ENCODE results near the gene SYNRG.

The SYNRG gene

DNA sequence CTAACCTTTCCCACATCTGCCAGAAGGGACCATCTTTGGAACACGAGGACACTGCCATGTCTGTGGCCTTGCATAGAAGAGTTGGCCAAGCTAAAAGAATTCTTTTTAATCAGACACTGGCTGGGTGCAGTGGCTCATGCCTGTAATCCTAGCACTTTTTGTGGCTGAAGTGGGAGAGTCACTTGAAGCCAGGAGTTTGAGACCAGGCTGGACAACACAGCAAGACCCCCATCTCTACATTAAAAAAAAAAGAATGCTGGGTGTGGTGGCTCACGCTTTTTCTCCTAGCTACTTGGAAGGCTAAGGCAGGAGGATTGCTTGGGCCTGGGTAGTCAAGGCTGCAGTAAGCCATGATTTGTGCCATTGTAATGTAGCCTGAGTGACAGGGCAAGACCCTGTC, 128.8 kb downstream of the SYNRG start:
- DNase-seq (ENCODE audit: low read depth in 2 of 2) = no peak
- TF ChIP-seq, protein P1, sequence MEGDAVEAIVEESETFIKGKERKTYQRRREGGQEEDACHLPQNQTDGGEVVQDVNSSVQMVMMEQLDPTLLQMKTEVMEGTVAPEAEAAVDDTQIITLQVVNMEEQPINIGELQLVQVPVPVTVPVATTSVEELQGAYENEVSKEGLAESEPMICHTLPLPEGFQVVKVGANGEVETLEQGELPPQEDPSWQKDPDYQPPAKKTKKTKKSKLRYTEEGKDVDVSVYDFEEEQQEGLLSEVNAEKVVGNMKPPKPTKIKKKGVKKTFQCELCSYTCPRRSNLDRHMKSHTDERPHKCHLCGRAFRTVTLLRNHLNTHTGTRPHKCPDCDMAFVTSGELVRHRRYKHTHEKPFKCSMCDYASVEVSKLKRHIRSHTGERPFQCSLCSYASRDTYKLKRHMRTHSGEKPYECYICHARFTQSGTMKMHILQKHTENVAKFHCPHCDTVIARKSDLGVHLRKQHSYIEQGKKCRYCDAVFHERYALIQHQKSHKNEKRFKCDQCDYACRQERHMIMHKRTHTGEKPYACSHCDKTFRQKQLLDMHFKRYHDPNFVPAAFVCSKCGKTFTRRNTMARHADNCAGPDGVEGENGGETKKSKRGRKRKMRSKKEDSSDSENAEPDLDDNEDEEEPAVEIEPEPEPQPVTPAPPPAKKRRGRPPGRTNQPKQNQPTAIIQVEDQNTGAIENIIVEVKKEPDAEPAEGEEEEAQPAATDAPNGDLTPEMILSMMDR (IDR thresholded peaks at IDR 0.05; ENCODE audit: low read depth, low read length) = no peak
- no peak overlapping the region for H3K4me3 ChIP-seq (replicated peaks in 1 of 2; ENCODE audit: low read depth in 2 of 2, low read length in 2 of 2)

DNA sequence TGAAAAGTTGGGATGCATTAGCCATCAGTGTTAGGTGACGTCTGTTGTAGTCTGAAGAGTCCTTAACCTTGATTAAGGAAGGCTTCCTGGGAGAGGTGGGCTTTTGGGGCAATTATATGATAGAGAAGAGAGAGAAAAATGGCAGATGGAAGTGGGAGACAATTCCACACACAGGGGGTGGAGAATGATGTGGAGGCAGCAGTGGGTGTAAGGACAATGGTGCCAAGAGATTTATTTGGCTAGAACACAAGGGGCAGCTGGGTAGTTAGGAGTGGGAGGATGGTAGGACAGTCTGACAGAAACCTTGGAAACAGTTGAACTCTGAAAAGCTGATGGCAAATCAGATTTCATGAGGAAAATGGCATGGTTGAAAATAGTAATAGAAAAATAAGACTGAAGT, 130.2 kb downstream of the SYNRG start:
- DNase-seq (ENCODE audit: low read depth in 2 of 2) = no peak
- TF ChIP-seq, protein P1 (IDR thresholded peaks at IDR 0.05; ENCODE audit: low read depth, low read length) = no peak
- no peak overlapping the region for H3K4me3 ChIP-seq (replicated peaks in 1 of 2; ENCODE audit: low read depth in 2 of 2, low read length in 2 of 2)

DNA sequence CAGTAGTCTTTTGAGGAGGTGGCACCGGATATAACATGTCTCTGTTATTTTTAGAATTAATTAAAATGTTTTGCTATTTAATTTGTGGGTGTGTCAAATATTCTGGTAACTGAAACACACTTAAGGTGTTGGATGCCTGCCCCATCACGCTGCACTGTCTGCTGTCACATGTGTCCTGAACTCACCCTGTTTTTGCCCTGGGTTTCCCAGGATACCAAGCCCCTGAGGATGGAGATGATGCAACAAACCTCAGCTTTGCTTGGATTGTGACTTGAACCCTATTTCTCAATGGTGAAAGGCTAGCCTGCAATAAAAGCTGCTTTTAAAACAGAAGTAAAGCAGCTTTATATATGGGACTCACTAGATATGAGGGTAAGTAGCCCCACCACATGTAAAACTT, 131.0 kb downstream of the SYNRG start:
- TF ChIP-seq, protein P1 (IDR thresholded peaks at IDR 0.05; ENCODE audit: low read depth, low read length) = no peak
- DNase-seq (ENCODE audit: low read depth in 2 of 2) = peak; percentile 79 to 85
- no peak overlapping the region for H3K4me3 ChIP-seq (replicated peaks in 1 of 2; ENCODE audit: low read depth in 2 of 2, low read length in 2 of 2)

DNA sequence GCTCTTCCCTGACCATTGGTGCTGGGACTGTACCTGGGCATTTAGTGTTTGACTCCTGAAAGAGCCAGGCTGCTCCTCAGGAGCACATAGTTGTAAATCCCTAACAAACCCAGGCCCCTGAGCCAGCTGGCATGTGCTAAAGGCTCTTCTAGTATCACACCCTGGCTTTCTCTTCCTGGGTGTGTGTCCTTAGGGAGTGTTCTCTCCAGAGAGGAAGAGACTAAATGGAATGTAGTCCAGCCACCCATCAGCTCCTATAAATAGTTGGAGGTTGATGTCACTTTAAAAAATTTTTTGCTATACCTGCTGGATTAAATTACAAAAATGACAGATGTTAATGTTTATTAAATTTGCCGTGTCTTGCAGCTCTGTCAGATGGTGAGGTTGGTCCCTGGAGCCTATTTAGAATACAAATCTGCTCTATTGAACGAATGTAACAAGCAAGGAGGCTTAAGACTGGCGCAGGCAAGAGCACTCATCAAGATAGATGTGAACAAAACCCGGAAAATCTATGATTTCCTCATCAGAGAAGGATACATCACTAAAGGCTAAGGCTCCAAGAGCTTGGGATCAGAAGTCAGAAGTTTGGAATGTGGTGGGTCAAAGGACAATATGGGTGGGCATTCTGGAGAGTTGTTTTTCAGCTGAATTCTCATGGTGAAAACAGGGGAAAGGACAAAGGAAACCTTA, 132.6 kb downstream of the SYNRG start:
- TF ChIP-seq, protein P1 (IDR thresholded peaks at IDR 0.05; ENCODE audit: low read depth, low read length) = no peak
- DNase-seq (ENCODE audit: low read depth in 2 of 2) = peak; percentile 74 to 87
- no peak overlapping the region for H3K4me3 ChIP-seq (replicated peaks in 1 of 2; ENCODE audit: low read depth in 2 of 2, low read length in 2 of 2)

DNA sequence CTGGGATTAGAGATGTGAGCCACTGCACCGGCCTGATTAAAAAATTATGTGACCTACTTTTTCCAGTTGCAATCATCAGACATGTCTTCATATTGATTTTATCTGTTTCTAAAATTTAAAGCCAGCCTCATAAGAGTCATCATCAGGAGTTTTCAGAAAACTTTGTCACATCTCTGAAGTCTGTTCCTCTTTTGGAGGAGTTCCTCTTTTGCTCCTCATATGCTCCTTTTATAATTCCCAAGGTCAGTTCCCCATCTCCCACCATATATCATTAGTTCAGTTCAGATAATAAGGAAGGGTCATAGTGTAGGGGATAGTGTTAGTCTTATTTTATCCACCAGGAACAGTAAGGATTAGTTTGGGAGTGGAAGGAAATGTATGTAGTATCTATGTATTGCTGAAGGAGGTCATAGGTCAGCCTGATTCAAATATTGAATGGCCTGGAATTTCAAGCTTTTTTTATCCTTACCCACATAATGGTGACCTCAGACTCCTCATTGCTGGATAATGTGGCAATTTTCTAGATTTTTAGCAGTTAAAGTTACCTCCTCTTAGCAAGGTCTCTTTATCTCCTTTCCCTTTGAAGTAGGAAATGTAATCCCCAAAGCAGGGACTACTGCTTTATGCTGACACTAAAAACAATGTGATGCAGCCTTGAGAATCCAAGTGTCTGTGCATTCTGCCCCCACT, 133.3 kb downstream of the SYNRG start:
- peak in 1 of 2 donors; percentile 22 for DNase-seq (ENCODE audit: low read depth in 2 of 2)
- H3K4me3 ChIP-seq (replicated peaks in 1 of 2; ENCODE audit: low read depth in 2 of 2, low read length in 2 of 2) = no peak overlapping the region
- TF ChIP-seq, protein P1 (IDR thresholded peaks at IDR 0.05; ENCODE audit: low read depth, low read length) = no peak

DNA sequence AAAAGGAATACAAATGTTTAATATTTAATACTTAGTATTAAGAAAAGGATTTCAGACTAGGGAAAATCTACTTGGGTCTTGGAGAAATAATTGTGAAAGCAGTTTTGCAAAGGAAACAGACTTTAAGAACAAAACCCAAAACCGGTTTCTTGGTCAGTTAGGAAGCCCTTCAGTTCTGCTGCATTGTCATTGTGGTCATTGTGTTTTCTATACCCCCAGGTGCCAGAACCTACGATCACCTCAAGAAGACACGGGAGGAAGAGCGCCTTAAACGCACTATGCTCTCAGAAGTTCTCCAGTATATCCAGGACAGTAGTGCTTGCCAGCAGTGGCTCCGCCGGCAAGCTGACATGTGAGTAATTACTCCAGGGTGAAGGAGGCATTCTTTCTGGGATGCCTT, 139.0 kb downstream of the SYNRG start:
- TF ChIP-seq, protein P1 (IDR thresholded peaks at IDR 0.05; ENCODE audit: low read depth, low read length) = no peak
- DNase-seq (ENCODE audit: low read depth in 2 of 2) = no peak
- H3K4me3 ChIP-seq (replicated peaks in 1 of 2; ENCODE audit: low read depth in 2 of 2, low read length in 2 of 2) = no peak overlapping the region
